GM12892 (cell line): ENCODE data around the gene SCGB2B2.

Source experiments
- POLR2A ChIP-seq: IDR thresholded peaks from 2 replicates; pipeline ENCODE4 v1.6.1; 2011; ENCODE audit warnings: low read depth, low read length, control low read depth
- POLR2AphosphoS5 ChIP-seq: IDR thresholded peaks from 2 replicates; pipeline ENCODE4 v1.6.1; 2011; ENCODE audit warnings: low read depth, low read length, control low read depth

- TF ChIP-seq POLR2A (no peak), POLR2AphosphoS5 (no peak)
These were observed 12.1 kb downstream of the SCGB2B2 start for GRCh38 chr19:34664870-34665269.
